Hepatocyte (in vitro differentiated cells): ENCODE results near the gene BAG1.

Source experiments
- CTCF ChIP-seq: fragments of 200-600 bp; sonication (generic); IDR thresholded peaks from 2 replicates; pipeline ENCODE4 v1.5.1; 2016; ENCODE audit warnings: antibody characterized with exemption, mild to moderate bottlenecking; ENCODE audit not compliant: poor library complexity
- EZH2 ChIP-seq: fragments of 200-600 bp; sonication (generic); IDR thresholded peaks from 2 replicates; pipeline ENCODE4 v1.6.1; 2016; ENCODE audit warnings: antibody characterized with exemption, mild to moderate bottlenecking, borderline replicate concordance
- EZH2phosphoT487 ChIP-seq: fragments of 200-600 bp; sonication (generic); IDR thresholded peaks from one replicate; pipeline ENCODE4 v1.6.1; 2018; ENCODE audit warnings: antibody characterized with exemption, mild to moderate bottlenecking, low read depth, moderate library complexity; ENCODE audit not compliant: unreplicated experiment, severe bottlenecking

GRCh38 chr9:33246269-33246860, 18.1 kb downstream of the BAG1 start:
- TF ChIP-seq EZH2 (no peak), CTCF (no peak), EZH2phosphoT487 (no peak)
